PC-3 (cell line): Measurements from ENCODE around the gene LRRC71. TPM values are rescaled to one million over a fixed set of nuclear protein-coding genes. Genes with fewer than 3 reads are reported as not detected.

Source experiments
- ATAC-seq: fragments of 200-7000 bp; cut with Tn5 transposase; 2 replicates; pipeline ENCODE4 v1.9.1; 2020; ENCODE audit warnings: mild to moderate bottlenecking, moderate library complexity
- BruUV-seq: library from RNA; stranded (reverse); fragments of 400-500 nt; replicated peaks from 2 replicates; lab custom pipeline; 2021; lab: Mats Ljungman, UMichigan
- CTCF ChIA-PET: fragments of 300-600 bp; sonication (Branson Sonifier 250); formaldehyde crosslinking; loops from one replicate; lab custom pipeline; 2022; ENCODE audit warnings: antibody characterized with exemption; lab: Charles Lee
- POLR2A ChIA-PET: fragments of 300-600 bp; sonication (Branson Sonifier 250); formaldehyde crosslinking; loops from one replicate; lab custom pipeline; 2022; ENCODE audit warnings: antibody characterized with exemption; ENCODE audit not compliant: unreplicated experiment; lab: Charles Lee
- DNase-seq: peaks from one replicate; pipeline ENCODE4 v3.0.0-alpha.2; 2015
- H2AFZ ChIP-seq: fragments of 300-600 bp; sonication (generic); 2 replicates; pipeline ENCODE4 v1.6.0; 2016; ENCODE audit warnings: antibody characterized with exemption, low read length
- H3F3A ChIP-seq: fragments of 300-600 bp; sonication (generic); one replicate; pipeline ENCODE4 v1.6.0; 2017; ENCODE audit warnings: antibody characterized with exemption, low read length, control low read depth, mild to moderate bottlenecking; ENCODE audit not compliant: unreplicated experiment
- H3K27ac ChIP-seq: fragments of 300-600 bp; sonication (generic); 2 replicates; pipeline ENCODE4 v1.5.1; 2016; ENCODE audit warnings: mild to moderate bottlenecking, low read length
- H3K27me3 ChIP-seq: fragments of 300-600 bp; sonication (generic); 2 replicates; pipeline ENCODE4 v1.6.1; 2016; ENCODE audit warnings: low read length, mixed read lengths
- H3K36me3 ChIP-seq: fragments of 300-600 bp; sonication (generic); 2 replicates; pipeline ENCODE4 v1.6.1; 2016; ENCODE audit warnings: low read depth, mixed run types, low read length, mixed read lengths
- H3K4me1 ChIP-seq: fragments of 300-600 bp; sonication (generic); 2 replicates; pipeline ENCODE4 v1.5.1; 2016; ENCODE audit warnings: low read length; ENCODE audit not compliant: insufficient read depth
- H3K4me2 ChIP-seq: fragments of 300-600 bp; sonication (generic); 2 replicates; pipeline ENCODE4 v1.6.0; 2016; ENCODE audit warnings: low read length
- H3K4me3 ChIP-seq: fragments of 300-600 bp; sonication (generic); 2 replicates; pipeline ENCODE4 v1.5.1; 2016; ENCODE audit warnings: mild to moderate bottlenecking, low read length, mixed read lengths
- H3K79me2 ChIP-seq: fragments of 300-600 bp; sonication (generic); 2 replicates; pipeline ENCODE4 v1.6.1; 2017; ENCODE audit warnings: low read length, mixed read lengths
- H3K9ac ChIP-seq: fragments of 300-600 bp; sonication (generic); 2 replicates; pipeline ENCODE4 v1.6.0; 2016; ENCODE audit warnings: mild to moderate bottlenecking, low read length
- H3K9me2 ChIP-seq: fragments of 300-600 bp; sonication (generic); replicated peaks from 2 replicates; pipeline ENCODE4 v1.6.1; 2016; ENCODE audit warnings: mixed run types, low read length, mixed read lengths
- H3K9me3 ChIP-seq: fragments of 300-600 bp; sonication (generic); 2 replicates; pipeline ENCODE4 v1.6.1; 2016; ENCODE audit warnings: low read length, mixed read lengths
- H4K20me1 ChIP-seq: fragments of 300-600 bp; sonication (generic); 2 replicates; pipeline ENCODE4 v1.6.1; 2016; ENCODE audit warnings: low read length, mixed read lengths
- CTCF ChIP-seq: fragments of 300-600 bp; sonication (generic); conservative IDR thresholded peaks from 2 replicates; pipeline ENCODE4 v1.5.1; 2017; ENCODE audit warnings: antibody characterized with exemption, low read depth, mild to moderate bottlenecking, low read length
- EZH2 ChIP-seq: fragments of 300-600 bp; sonication (generic); IDR thresholded peaks from one replicate; pipeline ENCODE4 v1.6.1; 2017; ENCODE audit warnings: antibody characterized with exemption, mild to moderate bottlenecking, low read length; ENCODE audit not compliant: unreplicated experiment
- EZH2phosphoT487 ChIP-seq: fragments of 300-600 bp; sonication (generic); IDR thresholded peaks from 2 replicates; pipeline ENCODE4 v1.6.1; 2018; ENCODE audit warnings: mild to moderate bottlenecking, antibody characterized with exemption, low read length, borderline replicate concordance
- intact Hi-C: fragments of 100-400 bp; cut with micrococcal nuclease; formaldehyde crosslinking; loops from 2 replicates; pipeline ENCODE4 v1.9.0; 2023
- total RNA-seq: library from RNA; depleted of rRNA; stranded (reverse); fragments of >200 nt; gene quantifications from 2 replicates; pipeline ENCODE4 v1.2.3, GENCODE V29; 2014

Gene LRRC71
- total RNA-seq, 1 experiment from 2014 or later = 0.11 TPM

GRCh38 chr1:156882543-156882942 lies 37.9 kb upstream of the LRRC71 start:
- H3K27me3 ChIP-seq = no peaks in the 10 kb centered on the region
- no peaks in the 10 kb centered on the region for H3F3A ChIP-seq
- no peaks in the 10 kb centered on the region for H3K9me2 ChIP-seq
- no peak overlapping the region for H3K9ac ChIP-seq
- H3K9me3 ChIP-seq = no peaks in the 10 kb centered on the region
- ChIA-PET POLR2A (no interaction called here), CTCF (no interaction called here)
- no peak for DNase-seq
- H3K4me3 ChIP-seq = no peak overlapping the region
- H2AFZ ChIP-seq = no peak overlapping the region
- intact Hi-C loops = no loop called here
- TF ChIP-seq EZH2 (no peak), EZH2phosphoT487 (no peak), CTCF (no peak)
- H3K27ac ChIP-seq = no peak overlapping the region
- H3K4me2 ChIP-seq = no peak overlapping the region
- H4K20me1 ChIP-seq = no peaks in the 10 kb centered on the region
- no peaks in the 10 kb centered on the region for H3K79me2 ChIP-seq
- H3K36me3 ChIP-seq = no peaks in the 10 kb centered on the region
- no peaks in the 10 kb centered on the region for H3K4me1 ChIP-seq
- ATAC-seq = no peak
- BruUV-seq = no TSS peak

- H3K9me3 ChIP-seq = no peaks in the 10 kb centered on the region
- H4K20me1 ChIP-seq = no peaks in the 10 kb centered on the region
- no peaks in the 10 kb centered on the region for H3K4me1 ChIP-seq
- ATAC-seq (no peak), DNase-seq (no peak)
- H3K79me2 ChIP-seq = no peaks in the 10 kb centered on the region
- H2AFZ ChIP-seq = no peak overlapping the region
- no peaks in the 10 kb centered on the region for H3K9me2 ChIP-seq
- no peaks in the 10 kb centered on the region for H3F3A ChIP-seq
- H3K36me3 ChIP-seq = no peaks in the 10 kb centered on the region
- POLR2A ChIA-PET = no interaction called here
- intact Hi-C loops = no loop called here
- no peak for TF ChIP-seq CTCF
- TF ChIP-seq EZH2phosphoT487 = no peak
- no peak for TF ChIP-seq EZH2
- no peak overlapping the region for H3K4me3 ChIP-seq
- H3K27ac ChIP-seq = no peak overlapping the region
- H3K9ac ChIP-seq = no peak overlapping the region
- H3K27me3 ChIP-seq = no peaks in the 10 kb centered on the region
- no peak overlapping the region for H3K4me2 ChIP-seq
- CTCF ChIA-PET = no interaction called here
- BruUV-seq = no TSS peak
Observed at GRCh38 chr1:156883919-156884318, 36.5 kb upstream of the LRRC71 start.

- Histone ChIP-seq H3K9ac (no peak overlapping the region), H2AFZ (no peak overlapping the region), H3K79me2 (no peaks in the 10 kb centered on the region), H3K27me3 (no peaks in the 10 kb centered on the region), H3F3A (no peaks in the 10 kb centered on the region), H4K20me1 (no peaks in the 10 kb centered on the region), H3K9me2 (no peaks in the 10 kb centered on the region), H3K4me1 (no peaks in the 10 kb centered on the region), H3K4me3 (no peak overlapping the region), H3K4me2 (no peak overlapping the region), H3K9me3 (no peaks in the 10 kb centered on the region), H3K27ac (no peak overlapping the region), H3K36me3 (no peaks in the 10 kb centered on the region)
- no TSS peak for BruUV-seq
- ChIA-PET POLR2A (no interaction called here), CTCF (interaction anchor here (0.7 kb wide), 1 partner anchor 179 kb away, joined by 4 read pairs; the partner anchor contains the start of gene CRABP2)
- TF ChIP-seq EZH2phosphoT487 (no peak), EZH2 (no peak), CTCF (no peak)
- DNase-seq (no peak), ATAC-seq (no peak)
- intact Hi-C loops = no loop called here
Observed at GRCh38 chr1:156884560-156885184, 35.8 kb upstream of the LRRC71 start.
